ENCODE measurements around the gene RAB21. TPM values are rescaled to one million over a fixed set of nuclear protein-coding genes. Genes with fewer than 3 reads are reported as not detected.
A peak's percentile ranks its signal among the peaks of the same experiment; 100 is the strongest.
"Not testable (repeated sequence)": the region's sequence is repeated elsewhere in the genome, so short reads cannot be mapped to it uniquely, and the experiment has no call there.

Gene RAB21
- total RNA-seq, 1 donor from 2014 or later: 28.8 TPM

- no peak for DNase-seq (ENCODE audit: low read depth, low spot score)
Observed at GRCh38 chr12:71795901-71796300, 41.2 kb downstream of the RAB21 start.

DNA sequence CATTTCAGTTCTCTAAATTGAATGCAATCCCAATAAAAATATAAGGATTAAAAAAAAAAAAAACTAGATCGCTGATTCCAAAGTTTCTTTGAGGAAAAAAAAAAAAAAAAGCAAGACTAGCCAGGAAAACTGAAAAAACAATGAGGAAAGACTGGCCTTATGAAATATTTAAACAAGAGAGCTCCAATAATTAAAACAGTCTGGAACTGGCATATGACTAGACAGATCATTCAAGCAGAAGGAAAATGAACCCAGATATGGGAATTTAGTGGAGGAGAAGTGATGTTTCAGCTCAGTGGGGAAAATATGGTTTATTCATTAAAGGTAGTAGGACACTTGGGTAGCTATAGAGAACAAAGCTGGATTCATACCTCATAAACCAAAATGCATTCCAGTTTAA lies 42.9 kb downstream of the RAB21 start:
- DNase-seq (ENCODE audit: low read depth, low spot score): no peak

GRCh38 chr12:71799106-71799505 lies 44.4 kb downstream of the RAB21 start:
- DNase-seq (ENCODE audit: low read depth, low spot score): peak; percentile 22

GRCh38 chr12:71800177-71800576 lies 45.5 kb downstream of the RAB21 start:
- DNase-seq (ENCODE audit: low read depth, low spot score): no peak

- no peak for DNase-seq (ENCODE audit: low read depth, low spot score)
Observed at GRCh38 chr12:71804505-71804904, 49.8 kb downstream of the RAB21 start.

- no peak for DNase-seq (ENCODE audit: low read depth, low spot score)
Observed at GRCh38 chr12:71810921-71811320, 56.3 kb downstream of the RAB21 start.

DNA sequence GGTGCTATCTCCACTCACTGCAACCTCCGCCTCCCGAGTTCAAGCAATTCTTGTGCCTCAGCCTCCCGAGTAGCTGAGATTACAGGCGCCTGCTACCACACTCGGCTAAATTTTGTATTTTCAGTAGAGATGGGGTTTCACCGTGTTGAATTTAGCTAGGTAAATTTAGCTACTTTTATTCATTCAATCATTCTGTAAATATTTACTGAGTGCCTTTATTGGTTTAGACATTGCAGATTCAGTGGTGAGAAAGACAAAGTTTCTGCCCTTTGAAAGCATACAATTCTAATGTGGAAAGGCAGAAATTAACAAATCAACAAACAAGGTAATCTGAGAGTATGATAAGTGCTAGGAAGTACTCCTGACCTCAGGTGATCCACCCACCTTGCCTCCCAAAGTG lies 60.6 kb downstream of the RAB21 start:
- not testable (repeated sequence) for DNase-seq (ENCODE audit: low read depth, low spot score)

- not testable (repeated sequence) for DNase-seq (ENCODE audit: low read depth, low spot score)
Observed at GRCh38 chr12:71822088-71822487, 67.4 kb downstream of the RAB21 start.

GRCh38 chr12:71828813-71829212 lies 74.2 kb downstream of the RAB21 start:
- DNase-seq (ENCODE audit: low read depth, low spot score): no peak

- DNase-seq (ENCODE audit: low read depth, low spot score): no peak
Observed at GRCh38 chr12:71837356-71837755, 82.7 kb downstream of the RAB21 start.

- DNase-seq (ENCODE audit: low read depth, low spot score): no peak
Observed at GRCh38 chr12:71838231-71838630, 83.6 kb downstream of the RAB21 start.

- DNase-seq (ENCODE audit: low read depth, low spot score): no peak
Observed at GRCh38 chr12:71838676-71839075, 84.0 kb downstream of the RAB21 start.

DNA sequence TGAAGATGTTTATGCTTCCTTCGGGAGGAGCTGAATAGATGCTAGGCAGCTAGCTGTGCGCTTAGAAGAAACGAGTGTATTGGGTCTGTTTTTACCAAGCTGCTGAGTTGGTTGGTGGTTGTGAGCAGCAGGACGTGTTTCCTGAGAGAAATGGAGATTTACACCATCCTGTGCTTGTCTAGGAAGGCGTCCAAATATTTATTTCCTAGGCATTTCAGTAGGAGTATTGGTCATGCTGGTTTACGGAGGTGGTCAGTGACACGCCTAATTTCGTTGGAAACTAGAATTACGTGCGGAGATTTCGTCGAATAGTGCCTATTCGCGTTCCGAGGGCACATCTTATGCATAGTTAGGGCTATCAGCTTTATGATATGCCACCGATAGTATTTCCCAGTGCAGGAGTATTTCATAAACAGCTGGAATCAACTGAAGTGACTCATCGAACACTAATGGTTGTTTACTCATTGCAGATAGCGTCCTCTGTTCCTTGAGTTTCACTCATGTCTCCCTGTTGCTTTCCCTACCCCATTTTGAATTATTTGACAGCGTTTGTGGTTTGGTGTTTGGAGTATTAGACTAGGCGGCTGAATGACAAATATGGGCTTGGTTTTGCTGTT lies 85.7 kb downstream of the RAB21 start:
- peak; percentile 45 for DNase-seq (ENCODE audit: low read depth, low spot score)

DNA sequence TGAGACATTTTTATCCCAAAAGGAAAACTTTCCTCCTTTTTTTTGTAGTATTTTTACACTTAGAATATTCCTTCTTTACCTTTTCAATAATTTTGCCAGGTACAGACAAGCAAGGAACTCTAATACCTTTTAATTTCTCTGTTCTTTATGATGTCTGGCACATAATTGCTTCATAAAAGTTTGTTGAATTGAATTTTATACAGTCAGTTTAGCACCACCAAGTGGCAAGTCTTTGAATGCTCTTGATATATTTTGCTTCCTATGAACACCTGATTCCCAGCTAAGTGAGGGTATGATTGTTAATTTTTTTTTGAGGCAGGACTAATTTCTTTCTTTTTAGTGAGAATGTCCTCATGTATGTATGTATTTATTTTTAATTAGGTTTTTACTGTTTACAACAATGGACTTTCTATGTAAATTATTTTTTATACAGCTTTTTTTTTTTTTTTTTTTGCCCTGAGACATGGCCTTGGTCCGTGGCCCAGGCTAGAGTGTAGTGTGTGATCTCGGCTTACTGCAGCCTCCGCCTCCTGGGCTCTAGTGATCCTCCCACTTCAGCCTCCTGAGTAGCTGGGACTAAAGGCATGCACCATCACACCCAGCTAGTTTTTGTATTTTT lies 91.8 kb downstream of the RAB21 start:
- peak; percentile 8 for DNase-seq (ENCODE audit: low read depth, low spot score)

- DNase-seq (ENCODE audit: low read depth, low spot score): no peak
Observed at GRCh38 chr12:71848212-71848611, 93.5 kb downstream of the RAB21 start.

DNA sequence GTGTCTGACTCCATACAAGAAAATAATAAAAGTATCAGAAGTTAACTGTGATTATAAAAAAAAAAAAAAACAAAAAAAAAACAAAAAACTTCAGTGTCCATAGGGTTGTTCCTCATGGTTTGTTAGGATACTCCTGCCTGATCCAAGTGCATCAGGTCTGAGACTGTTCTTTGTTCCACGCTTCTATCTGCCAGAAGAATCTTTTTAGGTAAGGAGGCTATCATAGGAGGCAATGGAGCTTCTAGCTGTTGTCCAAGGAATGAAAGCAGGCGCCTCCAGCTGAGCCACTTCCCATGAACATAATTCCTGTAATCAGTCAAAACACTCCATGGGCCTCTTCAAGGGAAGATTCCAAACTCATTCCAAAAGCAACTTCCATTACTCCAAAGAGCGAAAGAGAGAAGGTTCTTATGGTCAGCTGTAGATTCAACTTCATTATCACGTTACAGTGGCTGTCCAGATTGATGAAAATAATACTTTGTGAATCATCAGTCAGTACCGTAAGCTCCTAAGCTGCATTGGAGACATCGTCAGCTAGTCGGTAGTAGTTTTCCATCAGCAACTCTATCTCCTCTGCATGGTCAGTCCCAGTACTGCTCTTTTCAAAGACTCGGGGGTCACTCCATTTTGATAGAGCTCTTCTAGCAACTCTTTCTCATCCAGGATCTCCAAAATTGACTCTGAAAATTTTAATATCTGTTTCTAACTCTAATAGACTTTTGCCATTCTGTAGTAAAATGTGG lies 94.6 kb downstream of the RAB21 start:
- no peak for DNase-seq (ENCODE audit: low read depth, low spot score)

Other genes starting within 250 kb of the RAB21 start
- gene ZFC3H1, start 91.0 kb upstream of the RAB21 start, total RNA-seq: 14.8 and 18.2 TPM in 2 replicates
- 1.9 and 5.2 TPM in 2 replicates for gene THAP2, start 90.6 kb upstream of the RAB21 start, total RNA-seq
- 29.9 and 50.0 TPM in 2 replicates for gene TMEM19, start 68.8 kb upstream of the RAB21 start, total RNA-seq
- gene TBC1D15, start 84.9 kb downstream of the RAB21 start, total RNA-seq: 26.6 and 32.3 TPM in 2 replicates
- 0.14 TPM in 1 of 2 replicates, not detected in the other for gene TPH2, start 184.0 kb downstream of the RAB21 start, total RNA-seq

Measured in pulmonary artery endothelial cell (primary cell).